K562 (cell line): ENCODE data around the gene THADA. TPM values are rescaled to one million over a fixed set of nuclear protein-coding genes. Genes with fewer than 3 reads are reported as not detected.
A peak's percentile ranks its signal among the peaks of the same experiment; 100 is the strongest.

ENCODE experiments used
- ATAC-seq: fragments of 200-7000 bp; cut with Tn5 transposase; 3 replicates; pipeline ENCODE4 v1.9.1; 2020; ENCODE audit warnings: moderate library complexity
- BruUV-seq: library from RNA; stranded (reverse); fragments of 400-500 nt; replicated peaks from 2 replicates; lab custom pipeline; 2021; lab: Mats Ljungman, UMichigan
- CTCF ChIA-PET: fragments of 300-600 bp; formaldehyde crosslinking; extraction: SDS; loops from one replicate; lab custom pipeline; 2021; ENCODE audit warnings: low intra/inter-chr PET ratio; lab: Yijun Ruan, JAX
- POLR2A ChIA-PET: fragments of 300-600, 350-650 bp; sonication (Branson Sonifier 250); formaldehyde crosslinking; extraction: SDS; loops from one replicate; lab custom pipeline; 2021; ENCODE audit warnings: antibody characterized with exemption, inconsistent platforms; lab: Yijun Ruan, JAX
- DNase-seq, 4 experiments: peaks; one replicate each; pipeline versions ENCODE4 v3.0.0 to v3.0.0-alpha.2; 2011 to 2018; ENCODE audit warnings: low spot score in 3 of 4, mixed read lengths in 3 of 4; ENCODE audit errors: extremely low read depth in 1 of 4
- FAIRE-seq: peaks from 2 replicates; lab custom pipeline; 2011; peaks lifted over from hg19 to GRCh38; lab: Jason Lieb, UNC
- H2AFZ ChIP-seq: 2 replicates; pipeline ENCODE4 v1.6.0; 2011; ENCODE audit warnings: low read depth, low read length, control low read depth, inconsistent platforms
- H3K27ac ChIP-seq: fragments of 200-600 bp; 3 replicates; pipeline ENCODE4 v1.8.0; 2011; ENCODE audit warnings: low read depth, mild to moderate bottlenecking, control low read depth, inconsistent platforms, low read length, moderate library complexity, mixed read lengths; ENCODE audit errors: extremely low read depth
- H3K27me3 ChIP-seq, 2 experiments: fragments of 300-600 bp in 1 of 2; 2 replicates in 1 of 2; 3 replicates in 1 of 2; pipeline versions ENCODE4 v1.6.0 to v1.8.0; 2011; ENCODE audit warnings: inconsistent platforms in 2 of 2, low read length in 2 of 2, mild to moderate bottlenecking in 1 of 2, mixed read lengths in 1 of 2, moderate library complexity in 1 of 2; ENCODE audit not compliant: control insufficient read depth in 2 of 2, insufficient read depth in 2 of 2
- H3K36me3 ChIP-seq: fragments of 300-600 bp; 3 replicates; pipeline ENCODE4 v1.8.0; 2011; ENCODE audit warnings: mild to moderate bottlenecking, low read length, inconsistent platforms; ENCODE audit not compliant: control insufficient read depth, insufficient read depth
- H3K4me1 ChIP-seq, 2 experiments: fragments of 200-600 bp in 1 of 2; replicated peaks in 1 of 2; 2 replicates in 1 of 2; 3 replicates in 1 of 2; pipeline versions ENCODE4 v1.5.1 to v1.8.0; 2011; ENCODE audit warnings: inconsistent platforms in 2 of 2, low read length in 2 of 2, mild to moderate bottlenecking in 1 of 2, mixed read lengths in 1 of 2, moderate library complexity in 1 of 2; ENCODE audit not compliant: control insufficient read depth in 2 of 2, insufficient read depth in 2 of 2
- H3K4me2 ChIP-seq: 2 replicates; pipeline ENCODE4 v1.6.1; 2011; ENCODE audit warnings: low read length, control low read depth, inconsistent platforms, mixed read lengths; ENCODE audit not compliant: insufficient read depth
- H3K4me3 ChIP-seq: fragments of 200-600 bp; sonication (generic), shearing (Covaris generic); 2 replicates; pipeline ENCODE4 v1.5.1; 2016; ENCODE audit warnings: control low read depth, inconsistent platforms
- H3K79me2 ChIP-seq: fragments of 200-600 bp; 3 replicates; pipeline ENCODE4 v1.8.0; 2011; ENCODE audit warnings: low read length, inconsistent platforms; ENCODE audit not compliant: control insufficient read depth, insufficient read depth
- H3K9ac ChIP-seq, 2 experiments: 2 replicates each; pipeline versions ENCODE4 v1.6.0 to v1.6.1; 2011; ENCODE audit warnings: low read depth in 2 of 2, low read length in 2 of 2, control low read depth in 1 of 2, inconsistent platforms in 1 of 2, mild to moderate bottlenecking in 1 of 2, mixed read lengths in 1 of 2; ENCODE audit not compliant: insufficient read depth in 1 of 2
- H3K9me1 ChIP-seq: one replicate; pipeline ENCODE4 v1.6.0; 2011; ENCODE audit warnings: inconsistent platforms, mild to moderate bottlenecking, low read length, moderate library complexity; ENCODE audit not compliant: control insufficient read depth, insufficient read depth
- H3K9me3 ChIP-seq: replicated peaks from 2 replicates; pipeline ENCODE4 v1.5.1; 2011; ENCODE audit warnings: low read depth, low read length, inconsistent platforms; ENCODE audit not compliant: control insufficient read depth, insufficient read depth
- H4K20me1 ChIP-seq: replicated peaks from 2 replicates; pipeline ENCODE4 v1.6.1; 2011; ENCODE audit warnings: low read length, inconsistent platforms, mixed read lengths; ENCODE audit not compliant: control insufficient read depth, insufficient read depth
- CHD1 ChIP-seq: fragments of 200-600 bp; sonication (generic); IDR thresholded peaks from one replicate; pipeline ENCODE4 v1.6.1; 2012; ENCODE audit warnings: mild to moderate bottlenecking, moderate library complexity, low read length, inconsistent platforms
- ELK3 ChIP-seq: fragments of 450-650 bp; formaldehyde crosslinking; IDR thresholded peaks from 2 replicates; pipeline ENCODE4 v1.4.0; 2020; ENCODE audit warnings: mild to moderate bottlenecking
- MEIS2 ChIP-seq: fragments of 450-650 bp; IDR thresholded peaks from 2 replicates; pipeline ENCODE4 v1.6.1; 2014; ENCODE audit warnings: mild to moderate bottlenecking; ENCODE audit not compliant: partially characterized antibody
- PCBP1 ChIP-seq: fragments of 200-400 bp; formaldehyde crosslinking; IDR thresholded peaks from 2 replicates; pipeline ENCODE4 v1.6.1; 2018; ENCODE audit warnings: mild to moderate bottlenecking, low read depth, low read length; ENCODE audit not compliant: poor library complexity, severe bottlenecking
- ZBTB12 ChIP-seq: fragments of 250-450 bp; sonication (Bioruptor Pico); IDR thresholded peaks from 2 replicates; pipeline ENCODE4 v1.4.0; 2020
- ZNF354B ChIP-seq: fragments of 250-450 bp; sonication (Bioruptor Pico); IDR thresholded peaks from 2 replicates; pipeline ENCODE4 v1.4.0; 2020
- WGBS: fragments of 100-300 bp; shearing (Covaris generic); methylation state at CpG from one replicate; pipeline ENCODE4 v1.1.6; 2016; ENCODE audit warnings: low coverage, mixed read lengths; ENCODE audit not compliant: insufficient coverage; ENCODE audit errors: missing lambda C conversion rate; 5-methylcytosine and 5-hydroxymethylcytosine counted together
- in situ Hi-C: fragments of 300-500 bp; cut with MboI; formaldehyde crosslinking; loops from 4 replicates; pipeline ENCODE4 v1.15.0; 2018; ENCODE audit warnings: inconsistent platforms, mixed read lengths
- intact Hi-C: fragments of 100-400 bp; cut with micrococcal nuclease; formaldehyde crosslinking; loops from 2 replicates; pipeline ENCODE4 v1.14.2; 2022
- polyA plus RNA-seq, 8 experiments: library from polyadenylated mRNA; depleted of rRNA in 4 of 8; stranded (reverse) in 5 of 8; unstranded in 3 of 8; fragments of >200 nt; fragmentation: Nextera tagmentation in 2 of 8; fragmentation: Illumina TruSeq in 1 of 8; extraction: Ambion mirVana in 2 of 8; extraction: Trizol in 1 of 8; gene quantifications; 2 replicates each; pipeline versions ENCODE4 v1.2.1 to v1.2.3, GENCODE V29; 2011 to 2014; ENCODE audit warnings: inconsistent platforms in 1 of 8, missing spikeins in 1 of 8
- total RNA-seq, 7 experiments: library from RNA; depleted of rRNA in 6 of 7; stranded (reverse); fragments of >200 nt in 6 of 7; fragmentation: Illumina TruSeq in 2 of 7; extraction: Trizol in 2 of 7; gene quantifications; 2 replicates each; pipeline versions ENCODE4 v1.2.1 to v1.2.3, GENCODE V29; 2011 to 2021; ENCODE audit warnings: low replicate concordance in 1 of 7

Gene THADA
- total and polyA plus RNA-seq, 9 of the 15 experiments (the other 6 are each of a cell fraction or from before 2014, with no cell fraction given) = 17.8 to 34.7 (median 31.9) TPM

GRCh38 chr2:43199492-43200488 lies 396.0 kb downstream of the THADA start:
- Histone ChIP-seq H3K4me3 (no peak overlapping the region), H3K9ac (peak overlapping the region in 1 of 2 experiments; percentile 86; a peak in 2 of 4 replicates), H4K20me1 (no peaks in the 10 kb centered on the region), H3K9me1 (no peaks in the 10 kb centered on the region), H3K4me2 (no peak overlapping the region), H3K27me3 (no peaks in the 10 kb centered on the region), H3K9me3 (no peaks in the 10 kb centered on the region), H3K36me3 (no peaks in the 10 kb centered on the region), H3K27ac (no peak overlapping the region), H3K79me2 (no peaks in the 10 kb centered on the region), H2AFZ (no peak overlapping the region), H3K4me1 (peaks cover 16 to 39% of the 10 kb centered on the region in 2 experiments)
- POLR2A ChIA-PET = interaction anchor here (0.6 kb wide), 1 partner anchor 18 kb away, joined by 3 read pairs; no protein-coding TSS in a partner anchor
- in situ Hi-C loops (no loop called here), intact Hi-C loops (no loop called here)
- TF ChIP-seq ZBTB12 (CRISPR knock-in tag) = no peak
- TF ChIP-seq CHD1 = no peak
- no peak for TF ChIP-seq MEIS2
- TF ChIP-seq ELK3 (CRISPR knock-in tag) = no peak
- no peak for TF ChIP-seq ZNF354B
- no peak for TF ChIP-seq PCBP1
- ATAC-seq (no peak), DNase-seq (no peak), FAIRE-seq (no peak)
- WGBS = 71% methylated on average over 16 of the region's 16 CpGs
- CTCF ChIA-PET = no interaction called here
- no TSS peak for BruUV-seq
